ENCODE results near the gene DPP6.

The DPP6 gene

GRCh38 chr7:154425271-154425670 is 373.1 kb downstream of the DPP6 start:
- DNase-seq: no peak

- no peak for DNase-seq
Observed at GRCh38 chr7:154426778-154427177, 374.6 kb downstream of the DPP6 start.

DNA sequence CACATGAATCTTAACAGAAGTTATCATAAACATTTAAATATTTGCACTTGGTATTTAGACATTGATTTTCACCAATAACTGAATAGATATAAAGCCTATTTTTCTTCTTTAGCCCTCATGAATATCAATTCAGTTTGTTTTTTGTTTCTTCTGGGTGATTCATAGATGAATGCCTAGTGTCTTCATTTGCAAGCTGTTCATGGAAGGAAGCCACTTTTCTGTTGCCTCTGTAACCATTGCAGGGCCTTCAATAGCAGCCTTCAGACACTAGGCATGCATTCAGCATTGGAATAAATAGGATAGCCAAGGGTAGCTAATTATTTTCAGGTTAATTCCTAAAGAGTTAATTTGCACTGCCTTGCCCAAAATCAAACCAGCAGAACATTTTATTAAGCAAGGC is 375.3 kb downstream of the DPP6 start:
- DNase-seq: no peak

DNA sequence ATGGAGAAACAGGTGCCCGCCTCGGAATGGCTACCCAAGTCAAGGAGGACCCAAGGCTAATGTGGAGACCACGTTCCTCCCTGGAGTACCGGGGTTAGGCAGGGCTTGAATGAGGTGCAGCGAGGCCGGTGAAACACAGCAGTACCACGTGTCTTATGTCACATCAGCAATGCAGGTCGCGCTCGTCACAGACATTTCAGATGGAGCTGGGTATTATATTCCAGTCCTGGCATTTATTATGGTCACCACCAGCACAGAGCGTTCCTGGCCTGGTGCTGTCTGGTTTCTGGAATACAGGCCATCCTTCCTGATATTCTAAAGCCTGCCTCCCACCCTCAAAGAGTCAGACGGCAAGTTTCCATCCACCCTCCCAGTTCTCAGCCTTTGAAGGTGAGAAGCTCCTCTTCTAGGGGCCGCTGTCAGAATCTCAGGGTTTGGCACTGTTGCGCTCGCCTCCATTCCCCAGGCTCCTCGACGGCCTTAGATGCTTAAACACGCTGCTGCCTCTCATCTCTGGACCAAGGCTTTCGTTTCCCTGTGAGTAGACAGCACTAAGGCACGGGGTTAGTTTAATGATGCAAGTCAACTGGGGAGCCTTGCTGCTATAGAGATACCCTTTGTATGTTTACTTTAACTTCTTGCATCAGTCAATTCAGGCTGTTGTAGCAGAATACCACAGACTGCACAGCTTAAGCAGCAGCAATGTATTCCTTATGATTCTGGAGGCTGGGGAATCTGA is 377.6 kb downstream of the DPP6 start:
- DNase-seq: no peak

DNA sequence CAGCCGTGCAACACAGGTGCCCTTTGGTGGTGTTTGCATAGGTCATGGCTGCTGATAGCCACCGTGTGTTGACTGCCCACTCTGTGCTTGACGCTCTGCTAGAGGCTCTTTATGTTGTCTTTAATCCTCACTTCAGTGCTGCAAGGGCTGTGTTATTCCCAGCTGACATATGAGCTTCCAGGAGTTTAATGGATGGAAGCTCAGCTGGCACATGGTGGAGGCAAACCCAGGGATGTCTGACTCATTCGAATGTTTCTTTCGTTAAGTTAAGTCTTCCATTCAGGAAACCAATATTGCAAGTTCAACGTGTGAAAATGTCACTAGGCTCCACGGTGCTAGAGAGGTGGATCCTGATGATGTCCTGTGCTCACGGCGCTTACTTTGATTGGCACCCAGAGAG is 378.4 kb downstream of the DPP6 start:
- no peak for DNase-seq

GRCh38 chr7:154431045-154431444 is 378.8 kb downstream of the DPP6 start:
- DNase-seq: no peak

DNA sequence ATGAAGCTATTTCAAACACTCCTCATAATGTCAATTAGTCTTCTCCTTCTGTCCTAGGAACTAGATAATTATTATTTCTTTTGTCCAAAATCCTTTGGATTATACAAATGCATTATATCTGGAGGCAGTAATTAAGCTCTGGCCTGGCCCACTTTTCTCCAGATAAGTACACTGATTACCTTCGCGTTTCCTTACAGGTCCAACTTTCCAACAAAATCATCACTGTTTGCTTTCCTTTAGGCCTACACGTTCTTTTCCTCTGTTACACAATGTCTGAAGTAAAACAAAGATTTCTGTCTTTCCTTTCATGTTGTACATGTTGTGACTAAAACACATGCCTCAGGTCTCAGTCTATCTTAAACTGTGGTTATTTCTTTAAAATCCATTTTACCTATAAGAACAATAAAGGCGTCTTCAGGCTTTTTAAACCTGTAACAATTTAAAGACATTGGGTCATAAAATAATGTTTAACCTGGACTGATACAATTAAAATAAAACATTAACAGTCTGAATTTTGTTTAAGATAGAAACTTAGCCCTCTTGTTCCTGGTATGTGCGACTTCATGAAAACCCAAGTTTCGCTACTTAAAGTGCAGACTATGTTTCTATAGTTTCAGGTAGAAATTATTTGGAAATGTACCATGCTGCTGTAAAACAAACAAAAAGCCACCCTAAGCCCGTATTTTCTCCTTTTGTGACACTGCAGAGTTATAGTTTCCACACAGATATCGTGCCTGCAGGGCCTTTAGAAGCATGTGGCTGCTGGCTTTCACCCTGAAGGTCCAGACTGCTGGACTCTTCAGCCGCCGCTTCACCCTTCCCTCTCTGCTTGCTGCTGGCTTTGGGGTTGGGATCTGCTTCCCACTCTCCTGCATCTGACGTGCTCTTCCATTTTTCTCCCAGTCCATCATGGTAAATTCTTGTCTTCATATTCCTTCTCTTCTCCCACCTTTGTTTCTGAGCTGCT is 381.7 kb downstream of the DPP6 start:
- DNase-seq: no peak

DNA sequence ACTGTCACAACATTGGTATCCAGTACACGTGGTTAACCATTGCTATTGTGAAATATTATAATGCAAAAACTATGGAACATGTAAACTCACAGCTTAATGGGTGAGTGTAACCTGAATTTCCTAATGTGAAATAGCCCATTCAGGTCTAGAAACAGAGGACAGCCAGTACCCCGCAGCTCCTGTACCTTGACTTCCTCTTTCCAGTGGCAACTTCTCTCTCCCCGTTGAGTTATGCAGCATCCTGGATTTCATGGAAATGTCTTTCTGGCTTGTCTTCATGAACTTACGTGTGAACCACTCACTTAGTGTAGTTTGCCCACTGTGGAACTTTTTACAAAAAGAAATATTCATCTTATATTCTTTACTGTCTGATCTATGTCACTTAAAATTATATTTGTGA is 384.4 kb downstream of the DPP6 start:
- no peak for DNase-seq

DNA sequence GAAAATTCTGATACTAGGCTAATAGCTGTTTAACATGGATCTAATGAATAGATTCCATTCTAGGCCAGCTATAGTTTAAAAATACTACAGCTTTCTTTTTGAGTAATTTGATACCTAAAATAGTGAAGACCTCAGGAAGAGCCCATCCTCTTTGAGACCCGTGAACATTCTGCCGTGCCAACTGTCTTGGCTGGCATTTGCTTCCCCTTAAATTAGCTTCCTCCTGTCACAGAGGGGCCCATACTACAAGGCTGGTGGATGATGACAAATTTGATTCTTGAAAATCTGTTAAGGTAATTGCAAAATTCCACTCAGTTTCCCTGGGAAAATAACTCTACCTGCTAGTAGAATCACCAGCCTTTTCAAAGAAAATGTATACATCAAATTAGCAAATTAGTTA is 385.0 kb downstream of the DPP6 start:
- DNase-seq: no peak

GRCh38 chr7:154438571-154439367 is 386.6 kb downstream of the DPP6 start:
- DNase-seq: no peak

GRCh38 chr7:154440058-154440457 is 387.9 kb downstream of the DPP6 start:
- no peak for DNase-seq

- no peak for DNase-seq
Observed at GRCh38 chr7:154440651-154441050, 388.5 kb downstream of the DPP6 start.

DNA sequence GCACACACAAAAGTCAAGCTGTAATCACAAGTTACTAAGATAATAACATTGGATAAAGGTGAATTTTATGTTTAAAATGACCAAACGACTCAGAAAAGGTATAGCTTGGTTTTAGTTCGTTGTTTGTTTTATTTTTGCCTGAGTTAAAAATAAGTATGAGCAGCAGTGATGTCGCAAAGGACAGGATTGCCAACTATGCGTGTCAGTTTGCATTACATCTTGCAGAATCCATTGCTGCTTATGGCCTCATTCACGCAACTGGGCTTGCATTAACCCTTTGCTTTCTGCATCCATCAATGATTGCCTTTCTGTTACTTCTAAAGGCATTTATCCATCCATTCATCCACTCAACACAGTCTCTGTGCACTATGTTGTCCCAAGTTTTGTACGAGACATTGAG is 389.6 kb downstream of the DPP6 start:
- DNase-seq: no peak

- DNase-seq: no peak
Observed at GRCh38 chr7:154442939-154443338, 390.7 kb downstream of the DPP6 start.

DNA sequence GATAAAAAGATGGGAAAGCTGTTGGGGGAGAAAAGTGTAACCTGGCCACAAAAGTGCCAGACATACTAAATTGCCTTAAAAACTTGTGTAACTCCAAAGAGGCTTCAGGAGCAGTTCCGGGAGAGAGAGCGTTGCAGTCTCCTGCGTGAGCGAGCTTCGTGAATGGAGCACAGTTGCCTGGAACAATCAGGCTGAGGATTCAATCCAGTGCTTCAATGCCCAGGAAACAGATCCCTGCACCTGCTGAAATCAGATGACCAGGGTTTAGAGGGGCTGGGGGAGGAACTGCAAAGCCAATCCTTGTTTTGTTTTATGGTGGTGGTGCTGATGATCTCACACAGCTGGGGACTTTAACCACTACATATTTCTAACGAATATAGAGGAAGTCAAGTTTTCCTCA is 398.3 kb downstream of the DPP6 start:
- no peak for DNase-seq

DNA sequence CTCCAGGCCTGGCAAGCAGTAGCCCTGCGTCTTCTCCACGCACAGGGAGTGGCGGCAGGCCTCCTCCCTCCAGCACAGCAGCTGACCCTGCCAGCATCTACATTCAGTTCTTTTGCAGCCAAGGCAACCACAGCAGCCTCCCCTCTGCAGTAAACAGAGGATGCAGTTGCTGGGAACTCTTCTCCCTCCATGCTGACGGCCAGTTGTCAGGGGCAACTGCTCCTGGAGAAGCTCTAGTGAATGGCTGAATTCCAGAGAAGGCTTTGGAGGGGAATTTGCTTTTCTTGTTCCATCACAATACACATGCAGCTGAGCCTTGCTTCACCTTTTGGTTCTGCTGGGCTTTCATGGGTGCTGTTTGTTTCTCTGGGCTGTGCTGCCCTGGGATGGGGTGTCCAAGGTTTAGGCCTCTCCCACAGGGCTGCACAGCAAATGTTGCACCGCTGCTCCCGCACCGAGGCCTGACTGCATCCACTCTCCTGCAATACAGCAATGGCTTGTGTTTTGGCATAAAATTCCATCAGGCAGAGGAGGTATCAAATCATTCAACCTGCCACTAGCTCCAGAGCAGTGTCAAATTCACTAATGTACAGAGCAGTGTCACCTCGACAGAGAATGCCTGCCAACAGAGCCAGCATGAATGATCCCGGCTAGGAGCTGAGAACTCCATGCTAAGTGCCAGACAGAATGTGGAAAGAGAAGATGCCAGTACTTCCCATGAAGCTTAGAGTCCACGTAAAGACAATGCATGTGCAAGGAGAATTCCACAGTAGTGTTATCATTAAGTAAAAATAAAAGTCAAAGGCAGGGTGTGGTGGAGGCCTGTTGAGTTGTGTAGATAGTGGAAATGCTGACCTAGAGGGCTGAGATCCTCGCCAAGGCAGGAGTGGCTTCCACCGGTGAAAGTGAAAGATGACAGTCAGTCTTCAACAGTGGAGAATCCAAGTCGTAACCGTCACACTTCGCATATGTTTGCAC is 399.6 kb downstream of the DPP6 start:
- DNase-seq: no peak

DNA sequence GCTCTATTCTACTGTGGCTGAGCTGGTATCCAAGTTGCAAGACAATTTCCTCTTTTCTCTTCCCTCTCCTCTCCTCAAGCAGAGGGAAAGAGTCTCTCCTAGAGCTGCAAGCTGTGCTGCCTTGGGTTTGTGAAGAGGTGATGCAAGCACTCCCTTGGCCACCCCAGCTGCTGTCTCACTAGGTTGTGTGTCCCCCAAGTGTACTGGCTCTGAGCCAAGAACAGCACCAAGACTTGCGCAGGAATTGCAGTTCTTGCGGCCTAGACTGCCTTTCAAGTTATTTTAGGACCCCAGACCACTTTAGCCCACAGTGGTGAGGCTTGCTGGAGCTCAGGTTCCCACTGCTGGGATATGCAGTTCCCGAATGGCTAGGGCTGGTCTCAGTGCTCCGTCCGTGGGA is 411.6 kb downstream of the DPP6 start:
- DNase-seq: no peak

DNA sequence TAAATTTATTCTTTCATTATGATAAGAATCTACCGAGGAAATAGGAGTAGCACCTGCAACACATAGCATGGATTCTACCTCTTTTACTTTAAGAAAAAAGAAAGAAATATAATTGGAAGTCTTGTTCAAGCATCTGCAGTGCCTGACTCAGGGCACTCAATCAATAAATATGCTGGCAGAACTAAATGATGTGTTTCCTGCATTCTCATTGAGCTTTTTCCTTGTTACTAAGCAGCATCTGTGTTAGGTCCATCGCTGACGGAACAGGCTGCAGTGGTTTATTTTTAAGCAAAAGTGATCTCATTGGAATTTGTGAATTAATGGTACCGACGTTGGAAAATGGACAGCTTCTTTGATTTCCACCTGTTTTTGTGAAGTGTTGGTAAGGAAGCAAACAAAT is 417.5 kb downstream of the DPP6 start:
- DNase-seq: no peak

GRCh38 chr7:154472343-154472742 is 420.1 kb downstream of the DPP6 start:
- DNase-seq: no peak

DNA sequence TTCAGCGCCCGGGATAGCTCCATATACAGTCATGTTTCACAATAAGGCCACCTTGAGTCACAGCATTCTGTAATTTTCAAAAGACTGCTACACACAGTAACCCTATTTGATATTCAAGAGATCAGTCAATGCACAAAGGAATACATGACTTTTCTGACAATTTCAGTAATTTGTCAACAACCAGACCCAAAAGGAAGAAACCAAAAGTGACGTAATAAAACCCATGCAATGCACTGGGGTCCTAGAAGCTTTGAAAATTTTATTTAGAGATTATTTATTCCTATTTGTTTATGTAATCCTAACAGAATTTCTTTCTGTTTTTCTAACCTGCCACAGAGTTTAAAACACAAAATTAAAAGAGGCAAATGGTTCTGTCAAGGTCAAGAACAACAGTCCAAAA is 421.2 kb downstream of the DPP6 start:
- DNase-seq: no peak

- no peak for DNase-seq
Observed at GRCh38 chr7:154474903-154475520, 422.8 kb downstream of the DPP6 start.

GRCh38 chr7:154475864-154476263 is 423.7 kb downstream of the DPP6 start:
- no peak for DNase-seq

Data from DMS79 treated with DMSO at 0.1 percent for 48 hours (cell line).